Ectodermal cell (in vitro differentiated cells): ENCODE measurements around the gene H2AZ1.

Experiments
- H3K27ac ChIP-seq: 2 replicates; pipeline ENCODE4 v1.7.0; 2013; ENCODE audit warnings: mild to moderate bottlenecking, low read depth, low read length; ENCODE audit not compliant: insufficient read depth, poor library complexity, severe bottlenecking
- H3K27me3 ChIP-seq: 2 replicates; pipeline ENCODE4 v1.7.0; 2013; ENCODE audit warnings: mild to moderate bottlenecking, low read length; ENCODE audit not compliant: insufficient read depth, control insufficient read depth, poor library complexity, severe bottlenecking
- H3K36me3 ChIP-seq: one replicate; pipeline ENCODE4 v1.7.0; 2013; ENCODE audit warnings: low read length; ENCODE audit not compliant: control insufficient read depth, insufficient read depth
- H3K4me1 ChIP-seq: one replicate; pipeline ENCODE4 v1.7.0; 2013; ENCODE audit warnings: low read length; ENCODE audit not compliant: control insufficient read depth, insufficient read depth
- H3K4me3 ChIP-seq: 2 replicates; pipeline ENCODE4 v1.7.0; 2013; ENCODE audit warnings: low read depth, low read length, control low read depth; ENCODE audit not compliant: insufficient read depth
- H3K9me3 ChIP-seq: 2 replicates; pipeline ENCODE4 v1.7.0; 2013; ENCODE audit warnings: mild to moderate bottlenecking, low read length, moderate library complexity; ENCODE audit not compliant: control insufficient read depth
- WGBS, 2 experiments: methylation state at CpG; one replicate each; pipeline ENCODE4 v1.1.7; 2013; ENCODE audit warnings: missing lambda C conversion rate in 2 of 2; 5-methylcytosine and 5-hydroxymethylcytosine counted together

Gene H2AZ1

DNA sequence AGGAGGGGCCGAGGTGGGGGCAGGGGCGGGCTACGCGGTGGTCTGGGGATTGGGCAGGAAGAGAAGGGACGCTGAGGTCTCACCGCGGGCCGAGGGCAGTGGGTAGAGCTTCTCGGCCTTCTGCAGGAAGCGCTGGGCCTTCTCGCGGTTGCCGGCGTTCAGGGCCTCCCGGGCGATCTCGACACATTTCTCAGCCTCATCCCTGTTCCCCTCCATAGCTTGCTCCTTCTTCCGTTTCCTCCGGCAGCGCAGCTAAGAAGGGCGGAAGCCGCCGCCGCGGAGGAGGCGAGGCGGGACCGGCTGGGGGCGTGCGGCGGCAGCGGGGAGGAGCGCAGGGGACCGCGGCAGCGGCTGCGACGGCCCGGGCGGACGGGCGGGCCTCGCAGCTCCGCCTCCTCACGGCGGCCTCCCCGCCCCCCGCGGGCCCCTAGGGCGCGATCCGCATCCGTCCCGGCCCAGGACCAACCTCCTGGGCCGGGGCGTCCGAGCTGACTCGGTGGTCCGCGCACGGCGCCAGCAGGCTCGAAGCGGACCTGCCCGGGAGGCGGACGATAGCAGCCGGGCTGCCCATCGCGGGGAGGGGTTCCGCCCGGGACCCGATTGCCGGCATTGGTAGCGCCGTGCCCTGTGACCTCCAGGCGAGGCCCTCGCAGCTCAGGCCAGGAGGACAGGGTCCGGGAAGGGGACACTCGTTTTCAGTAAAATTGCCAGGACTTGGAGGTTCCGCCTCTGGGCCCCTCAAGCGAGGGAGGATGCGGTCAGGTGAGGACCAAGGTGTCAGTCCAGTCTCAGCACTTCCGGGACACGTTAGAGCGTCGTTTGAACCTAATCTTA is 3.5 kb downstream of the H2AZ1 start, which contains the start of gene DNAJB14:
Gene DNAJB14 (minus strand): TSS at position 263 of the 834 bp plus-strand sequence. CDS start 47 bp downstream, at position 216.
- Histone ChIP-seq H3K36me3 (peaks cover 4% of the 10 kb centered on the region), H3K4me3 (peak within 1 kb of the TSS; percentile 79), H3K4me1 (peaks cover 11% of the 10 kb centered on the region)

GRCh38 chr4:99945718-99946355 is 4.2 kb downstream of the H2AZ1 start:
- H3K4me3 ChIP-seq, result peak overlapping the region; percentile 79
- WGBS, 2 experiments, result 5% methylated on average over 24 to 25 of the region's 25 CpGs
- H3K9me3 ChIP-seq, result no peaks in the 10 kb centered on the region
- peaks cover 11% of the 10 kb centered on the region for H3K4me1 ChIP-seq
- H3K36me3 ChIP-seq, result peaks cover 4% of the 10 kb centered on the region
- H3K27ac ChIP-seq, result peak overlapping the region; percentile 91
- H3K27me3 ChIP-seq, result no peaks in the 10 kb centered on the region

More for the DNA sequence above, 3.5 kb downstream of the H2AZ1 start, which contains the start of gene DNAJB14:
- 1% methylated on average over 87 of the region's 87 CpGs for WGBS, 2 experiments
- Histone ChIP-seq H3K27me3 (no peaks in the 10 kb centered on the region), H3K27ac (peak within 1 kb of the TSS; percentile 91), H3K9me3 (no peaks in the 10 kb centered on the region)

- H3K36me3 ChIP-seq, result peaks cover 4% of the 10 kb centered on the region
- H3K27me3 ChIP-seq, result no peaks in the 10 kb centered on the region
- no peaks in the 10 kb centered on the region for H3K9me3 ChIP-seq
- H3K4me3 ChIP-seq, result no peak overlapping the region
- 83 to 100% methylated on average over 1 to 2 of the region's 2 CpGs for WGBS, 2 experiments
- H3K27ac ChIP-seq, result no peak overlapping the region
- peaks cover 11% of the 10 kb centered on the region for H3K4me1 ChIP-seq
Observed at GRCh38 chr4:99943904-99944437, 6.1 kb downstream of the H2AZ1 start.

DNA sequence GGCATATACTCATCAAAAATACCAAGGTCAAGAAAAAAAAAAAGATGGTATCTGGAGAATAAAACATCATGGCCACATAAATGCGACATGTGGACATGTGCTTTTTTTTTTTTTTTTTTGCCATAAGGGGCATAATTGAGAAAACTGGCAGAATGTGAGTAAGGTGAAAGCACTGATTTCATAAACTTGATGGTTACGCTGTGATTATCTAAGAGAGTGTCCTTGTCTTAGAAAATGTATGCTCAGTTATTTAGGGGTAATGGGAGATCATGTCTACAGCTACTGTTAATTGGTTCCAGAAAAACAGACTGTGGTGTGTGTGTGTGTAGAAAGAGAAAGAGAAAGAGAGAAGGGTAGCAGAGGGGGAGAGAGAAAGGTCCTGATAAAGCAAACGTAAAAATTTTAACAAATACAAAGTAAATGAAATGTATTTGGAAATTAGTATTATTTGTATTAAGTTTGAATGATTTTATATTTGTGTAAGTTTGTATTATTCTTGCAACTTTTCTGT is 11.8 kb downstream of the H2AZ1 start:
- 93 to 97% methylated on average over 2 to 3 of the region's 3 CpGs for WGBS, 2 experiments
- H3K4me3 ChIP-seq, result no peak overlapping the region

DNA sequence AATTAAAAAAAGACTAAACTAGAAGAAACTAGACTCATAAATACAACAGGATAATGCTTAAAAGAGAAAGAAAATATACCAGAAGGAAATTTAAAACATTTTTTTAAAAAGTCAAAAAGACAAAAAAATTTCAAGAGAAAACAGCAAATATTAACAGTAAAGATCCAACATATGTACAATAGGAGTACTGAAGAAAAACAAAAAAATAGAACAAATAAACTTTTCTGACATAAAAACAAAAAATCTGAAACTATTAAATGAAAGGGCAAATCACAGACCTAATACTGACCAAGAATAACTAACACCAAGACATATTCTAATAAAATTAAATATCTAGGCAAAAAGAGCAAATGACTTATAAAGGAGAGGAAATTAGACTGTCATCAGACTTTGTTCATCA is 15.2 kb downstream of the H2AZ1 start:
- Histone ChIP-seq H3K9me3 (no peaks in the 10 kb centered on the region), H3K4me3 (no peak overlapping the region), H3K36me3 (peaks cover 13% of the 10 kb centered on the region), H3K27me3 (no peaks in the 10 kb centered on the region), H3K4me1 (no peaks in the 10 kb centered on the region), H3K27ac (no peak overlapping the region)

More for the DNA sequence above, 11.8 kb downstream of the H2AZ1 start:
- no peaks in the 10 kb centered on the region for H3K9me3 ChIP-seq
- no peak overlapping the region for H3K27ac ChIP-seq
- H3K36me3 ChIP-seq, result peaks cover 10% of the 10 kb centered on the region
- no peaks in the 10 kb centered on the region for H3K27me3 ChIP-seq
- no peaks in the 10 kb centered on the region for H3K4me1 ChIP-seq

DNA sequence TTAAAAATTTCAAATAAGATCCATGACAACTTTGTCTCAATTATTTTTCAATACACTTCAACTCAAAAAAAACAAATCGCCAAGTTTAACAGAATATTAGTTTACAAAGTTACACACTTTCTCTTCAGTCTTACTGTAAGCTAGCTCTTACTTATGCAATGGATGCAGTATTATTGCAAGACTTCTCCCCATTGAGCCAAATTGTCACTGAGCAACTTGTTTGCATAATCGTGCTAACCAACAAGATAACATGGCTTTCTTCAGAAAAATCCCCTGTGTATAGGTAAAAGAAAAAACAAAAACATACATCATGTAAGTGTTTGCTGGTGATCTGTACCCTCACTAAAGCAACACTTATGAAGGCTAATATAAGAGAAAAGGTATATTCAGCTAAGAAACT is 22.5 kb downstream of the H2AZ1 start:
- Histone ChIP-seq H3K4me3 (no peak overlapping the region), H3K27me3 (no peaks in the 10 kb centered on the region), H3K9me3 (no peaks in the 10 kb centered on the region), H3K36me3 (peaks cover 3% of the 10 kb centered on the region), H3K4me1 (no peaks in the 10 kb centered on the region), H3K27ac (no peak overlapping the region)
- 82 to 100% methylated on average over 1 to 2 of the region's 2 CpGs for WGBS, 2 experiments

DNA sequence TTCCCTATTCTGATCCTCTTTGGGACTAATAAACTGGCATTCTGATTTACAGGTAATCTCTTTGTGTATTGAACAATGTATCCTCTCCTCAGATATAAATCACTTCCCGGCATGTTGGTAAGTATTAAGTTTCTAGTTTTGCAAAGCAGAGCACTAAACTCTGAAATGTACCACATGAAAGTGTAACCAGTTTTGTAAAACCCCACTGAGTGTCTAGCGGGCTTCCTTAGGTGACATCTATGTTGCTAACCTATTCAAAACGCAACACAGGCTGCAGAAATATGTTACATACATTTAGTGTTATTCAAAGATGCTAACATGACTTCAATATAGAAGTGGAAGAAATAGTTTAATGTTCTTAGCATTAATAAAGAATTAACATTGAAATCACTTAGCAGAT is 28.9 kb downstream of the H2AZ1 start:
- no peak overlapping the region for H3K27ac ChIP-seq
- 91 to 100% methylated on average over 2 to 3 of the region's 3 CpGs for WGBS, 2 experiments

GRCh38 chr4:99918656-99919055 is 31.4 kb downstream of the H2AZ1 start:
- no peak overlapping the region for H3K4me3 ChIP-seq
- peaks cover 5% of the 10 kb centered on the region for H3K36me3 ChIP-seq
- H3K9me3 ChIP-seq, result no peaks in the 10 kb centered on the region
- no peaks in the 10 kb centered on the region for H3K4me1 ChIP-seq
- WGBS, 2 experiments, result 90 to 100% methylated on average over 2 of the region's 2 CpGs
- H3K27ac ChIP-seq, result no peak overlapping the region
- no peaks in the 10 kb centered on the region for H3K27me3 ChIP-seq

More for the DNA sequence above, 28.9 kb downstream of the H2AZ1 start:
- Histone ChIP-seq H3K36me3 (peaks cover 5% of the 10 kb centered on the region), H3K9me3 (no peaks in the 10 kb centered on the region), H3K4me3 (no peak overlapping the region), H3K4me1 (no peaks in the 10 kb centered on the region), H3K27me3 (no peaks in the 10 kb centered on the region)

GRCh38 chr4:99917575-99917974 is 32.5 kb downstream of the H2AZ1 start:
- no peak overlapping the region for H3K27ac ChIP-seq
- H3K9me3 ChIP-seq, result no peaks in the 10 kb centered on the region
- no peaks in the 10 kb centered on the region for H3K4me1 ChIP-seq
- H3K4me3 ChIP-seq, result no peak overlapping the region
- H3K27me3 ChIP-seq, result no peaks in the 10 kb centered on the region
- WGBS, 2 experiments, result 90 to 95% methylated on average over 3 of the region's 3 CpGs
- peaks cover 5% of the 10 kb centered on the region for H3K36me3 ChIP-seq

GRCh38 chr4:99915449-99915848 is 34.6 kb downstream of the H2AZ1 start:
- no peak overlapping the region for H3K27ac ChIP-seq
- H3K4me1 ChIP-seq, result no peaks in the 10 kb centered on the region
- H3K9me3 ChIP-seq, result no peaks in the 10 kb centered on the region
- peaks cover 5% of the 10 kb centered on the region for H3K36me3 ChIP-seq
- no peak overlapping the region for H3K4me3 ChIP-seq
- 94 to 100% methylated on average over 2 of the region's 2 CpGs for WGBS, 2 experiments
- no peaks in the 10 kb centered on the region for H3K27me3 ChIP-seq
